CD1c-positive myeloid dendritic cell (primary cell): ENCODE measurements around the gene SLC22A23.

Experiments
- DNase-seq: peaks from one replicate; pipeline ENCODE4 v3.0.0-alpha.2; 2016; ENCODE audit errors: extremely low spot score

Gene SLC22A23

GRCh38 chr6:3335169-3335568, 121.7 kb downstream of the SLC22A23 start:
- DNase-seq: no peak

DNA sequence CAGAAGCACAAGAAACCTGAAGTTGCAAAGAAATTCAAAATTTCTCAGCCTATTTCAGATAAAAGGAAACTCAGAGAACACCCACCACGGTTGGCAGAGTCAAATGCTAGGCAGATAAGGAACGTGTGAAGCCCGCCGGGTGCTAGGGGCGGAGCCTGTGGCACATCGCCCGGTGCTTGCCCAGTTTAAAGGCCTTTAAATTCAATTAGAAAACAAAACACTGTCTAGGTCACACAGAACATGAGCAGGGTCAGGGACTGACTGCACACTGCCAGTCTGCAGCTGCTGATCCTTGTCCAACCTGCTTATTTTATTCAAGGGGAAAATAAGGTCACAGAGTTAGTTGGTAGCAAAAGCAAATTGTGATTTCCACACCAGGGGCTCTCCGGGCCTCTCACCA, 122.3 kb downstream of the SLC22A23 start:
- no peak for DNase-seq

DNA sequence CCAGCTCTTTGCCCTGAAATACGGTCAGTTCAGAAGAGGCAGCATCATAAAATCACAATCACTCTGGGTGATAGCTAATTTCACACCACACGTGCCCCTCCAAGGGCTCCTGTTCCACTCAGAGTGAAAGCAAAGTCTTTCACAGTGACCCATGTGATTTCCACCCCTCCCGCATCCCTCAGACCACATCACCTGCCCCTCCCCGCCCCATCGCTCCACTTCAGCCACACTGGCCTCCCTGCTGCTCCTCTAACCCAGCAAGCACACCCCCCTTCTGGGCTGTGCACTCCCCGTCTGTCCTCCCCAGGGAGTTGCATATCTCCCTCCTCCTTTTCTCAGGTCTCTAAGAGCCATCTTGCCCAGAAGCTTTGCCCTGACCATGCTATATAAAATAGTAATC, 123.6 kb downstream of the SLC22A23 start:
- DNase-seq: no peak

DNA sequence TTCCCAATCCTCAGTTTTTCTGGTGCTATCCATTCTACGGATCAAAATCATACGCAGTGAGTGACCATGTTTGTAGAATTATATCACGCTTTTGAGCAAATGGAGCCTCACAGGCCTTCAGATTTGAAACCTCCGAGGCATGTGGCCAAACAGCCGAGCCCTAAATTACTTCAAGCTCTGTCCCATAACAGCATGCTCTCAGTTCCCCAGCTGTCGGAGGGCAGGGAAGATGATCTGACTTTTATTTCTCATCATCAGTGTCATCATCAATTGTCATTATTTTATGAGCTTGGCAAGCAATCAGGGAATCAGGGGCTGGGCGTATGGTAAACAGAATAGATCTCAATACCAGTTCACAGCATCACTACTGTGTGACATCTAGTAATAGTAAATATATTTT, 124.9 kb downstream of the SLC22A23 start:
- DNase-seq: no peak

GRCh38 chr6:3331494-3331893, 125.4 kb downstream of the SLC22A23 start:
- no peak for DNase-seq

DNA sequence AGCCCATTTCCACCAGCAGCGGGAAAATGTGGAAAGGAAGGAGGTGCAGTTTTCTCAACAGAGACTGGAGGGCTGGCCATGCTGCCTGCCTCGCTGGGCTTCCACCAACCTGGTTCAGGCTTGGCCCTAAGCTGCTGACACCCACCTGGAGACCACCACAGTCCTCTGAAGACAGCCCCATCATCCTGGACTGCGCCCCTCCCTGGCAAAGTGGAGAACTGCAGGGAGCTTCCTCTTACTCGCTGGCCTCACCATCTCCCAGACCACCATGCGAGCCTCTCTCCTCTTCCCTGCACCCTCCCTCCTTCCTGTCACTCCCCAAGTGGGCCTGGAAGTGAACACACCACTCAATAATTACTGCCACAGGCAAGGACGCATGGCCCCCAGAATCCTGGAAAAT, 126.7 kb downstream of the SLC22A23 start:
- no peak for DNase-seq

DNA sequence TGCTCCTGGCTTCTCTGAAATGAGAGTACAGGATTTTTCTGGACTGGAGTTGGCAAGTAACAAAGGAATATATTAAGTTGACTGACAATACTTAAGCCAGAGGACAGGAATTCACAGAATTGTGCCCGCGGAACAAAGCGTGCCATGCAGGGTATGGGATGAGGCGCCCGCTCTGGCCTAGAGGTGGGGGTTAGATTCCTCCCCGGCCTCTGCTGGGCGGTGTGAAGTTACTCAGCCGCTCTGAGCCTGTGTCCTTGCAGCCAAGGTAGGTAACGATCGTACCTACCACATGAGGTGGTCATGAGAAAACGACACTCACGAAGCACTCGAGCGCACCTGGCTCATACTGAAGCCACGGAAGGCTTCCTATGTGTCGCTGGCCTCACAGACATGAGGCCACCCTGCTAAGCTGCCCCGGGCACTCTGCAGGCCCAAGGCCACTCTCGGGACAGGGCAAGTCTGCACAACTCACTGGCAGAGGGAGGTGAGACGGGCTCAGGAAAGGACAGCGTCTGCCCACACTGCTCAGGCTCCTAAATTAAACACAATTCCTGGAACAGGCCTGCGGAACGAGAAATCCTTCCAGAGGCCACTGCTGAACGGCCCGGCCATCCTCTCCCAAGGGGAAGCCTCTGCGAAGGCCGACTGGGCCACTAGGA, 127.3 kb downstream of the SLC22A23 start:
- no peak for DNase-seq

DNA sequence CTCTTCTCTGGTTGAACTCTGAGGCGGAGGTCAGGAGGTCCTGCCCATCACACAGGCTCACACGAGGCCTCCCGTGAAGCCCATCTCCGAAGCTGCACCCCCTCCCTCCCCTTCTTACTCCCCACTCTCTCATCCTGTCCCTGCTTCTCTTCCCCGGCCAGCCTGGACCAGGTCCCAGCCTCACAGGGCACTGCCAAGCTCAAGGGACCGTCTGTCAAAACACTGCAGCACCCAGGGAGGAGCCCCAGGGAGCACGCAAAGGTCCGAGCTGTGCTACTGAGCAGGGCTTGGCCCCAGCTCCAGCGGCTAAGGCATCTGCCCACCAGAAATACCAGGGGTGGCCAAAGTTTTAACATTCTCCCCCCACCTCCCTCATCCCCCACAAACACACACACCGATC, 128.1 kb downstream of the SLC22A23 start:
- no peak for DNase-seq

- DNase-seq: no peak
Measured at GRCh38 chr6:3328145-3328544, 128.7 kb downstream of the SLC22A23 start.

DNA sequence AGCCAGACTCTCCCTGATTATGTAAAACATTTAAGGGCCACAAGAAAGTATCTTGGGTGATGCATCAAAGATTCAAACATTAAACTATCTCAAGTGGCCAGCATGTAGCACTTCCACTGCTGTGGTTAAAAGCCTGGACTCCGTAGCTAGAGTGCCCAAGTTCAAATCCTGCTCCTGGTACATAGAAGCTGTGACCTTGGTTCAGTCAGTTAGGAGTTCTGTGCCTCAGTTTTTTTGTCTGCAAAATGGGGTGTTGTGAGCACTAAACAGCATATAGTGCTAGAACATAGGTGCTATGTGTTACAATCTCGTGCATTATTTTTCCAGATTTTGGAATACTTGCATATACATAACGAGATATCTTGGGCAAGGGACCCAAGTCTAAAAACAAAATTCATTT, 129.4 kb downstream of the SLC22A23 start:
- DNase-seq: no peak

DNA sequence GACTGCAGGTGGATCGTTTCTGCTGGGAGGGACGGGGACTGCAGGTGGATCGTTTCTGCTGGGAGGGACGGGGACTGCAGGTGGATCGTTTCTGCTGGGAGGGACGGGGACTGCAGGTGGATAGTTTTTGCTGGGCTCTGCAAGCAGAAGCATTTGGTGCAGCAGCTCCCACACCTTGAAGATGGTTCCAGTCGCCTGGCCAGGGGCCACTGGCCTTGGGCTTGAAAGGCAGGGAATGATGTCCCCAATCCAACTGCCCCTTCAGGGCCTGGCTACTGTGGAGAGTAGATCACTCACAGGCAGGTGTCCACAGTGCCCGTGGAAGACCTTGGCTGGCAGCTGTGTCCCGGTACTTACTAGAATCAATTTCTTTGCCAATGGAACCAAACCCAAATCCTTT, 129.9 kb downstream of the SLC22A23 start:
- no peak for DNase-seq

DNA sequence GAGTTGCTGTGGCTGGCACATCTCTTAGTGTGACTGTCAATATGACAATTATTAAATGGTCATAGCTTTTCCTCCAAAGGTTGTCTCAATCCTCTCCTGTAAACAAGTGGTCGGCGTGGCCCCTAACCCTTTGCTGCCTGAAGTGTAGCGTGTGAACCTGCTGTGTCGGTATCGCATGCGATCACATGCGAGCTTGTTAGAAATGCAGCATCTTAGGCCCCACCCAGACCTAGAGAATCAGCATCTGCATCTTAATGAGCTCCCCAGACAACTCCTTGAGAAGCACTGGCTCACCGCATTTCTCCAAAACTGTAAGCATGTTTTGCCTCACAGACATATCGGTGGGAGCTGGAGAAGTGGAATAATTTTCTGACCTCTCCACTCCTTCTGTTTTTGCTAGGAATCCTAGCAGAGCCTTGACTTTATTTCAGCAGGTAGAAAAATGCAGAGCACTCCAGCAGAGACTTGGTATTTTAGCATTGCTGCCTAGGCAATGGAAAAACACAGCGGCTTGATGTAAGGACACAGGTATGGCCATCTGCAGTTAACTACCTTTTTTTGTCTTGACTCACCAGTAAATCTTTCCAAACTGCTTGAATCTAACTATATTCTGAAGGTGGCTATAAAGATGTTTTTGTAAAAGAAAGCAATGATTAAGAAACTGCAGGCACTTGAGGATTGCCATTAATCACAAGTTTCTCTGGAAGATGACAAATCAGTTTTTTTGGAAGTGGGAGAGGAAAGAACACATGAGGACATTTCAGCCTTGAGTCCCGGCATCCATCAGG, 130.5 kb downstream of the SLC22A23 start:
- no peak for DNase-seq

DNA sequence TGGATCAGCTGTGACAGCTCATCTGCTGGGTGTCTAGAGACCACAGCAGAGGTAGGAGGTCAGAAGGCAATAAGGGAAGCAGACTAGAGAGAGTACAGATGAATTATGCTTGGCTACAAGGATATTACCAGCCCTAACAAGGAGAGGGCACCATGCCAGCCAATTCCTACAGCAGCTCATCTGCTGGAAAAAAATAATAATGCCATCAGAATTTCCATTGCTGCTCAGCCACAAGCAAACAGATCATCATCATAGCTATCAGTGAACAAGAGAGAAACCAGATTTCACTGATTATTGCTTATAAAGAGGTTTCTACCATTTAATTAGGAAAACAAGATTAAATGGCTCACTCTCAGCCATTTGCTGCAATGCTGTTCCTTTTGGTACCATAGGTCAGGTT, 131.6 kb downstream of the SLC22A23 start:
- no peak for DNase-seq

- peak; percentile 62 for DNase-seq
Measured at GRCh38 chr6:3324262-3324942, 132.4 kb downstream of the SLC22A23 start.

DNA sequence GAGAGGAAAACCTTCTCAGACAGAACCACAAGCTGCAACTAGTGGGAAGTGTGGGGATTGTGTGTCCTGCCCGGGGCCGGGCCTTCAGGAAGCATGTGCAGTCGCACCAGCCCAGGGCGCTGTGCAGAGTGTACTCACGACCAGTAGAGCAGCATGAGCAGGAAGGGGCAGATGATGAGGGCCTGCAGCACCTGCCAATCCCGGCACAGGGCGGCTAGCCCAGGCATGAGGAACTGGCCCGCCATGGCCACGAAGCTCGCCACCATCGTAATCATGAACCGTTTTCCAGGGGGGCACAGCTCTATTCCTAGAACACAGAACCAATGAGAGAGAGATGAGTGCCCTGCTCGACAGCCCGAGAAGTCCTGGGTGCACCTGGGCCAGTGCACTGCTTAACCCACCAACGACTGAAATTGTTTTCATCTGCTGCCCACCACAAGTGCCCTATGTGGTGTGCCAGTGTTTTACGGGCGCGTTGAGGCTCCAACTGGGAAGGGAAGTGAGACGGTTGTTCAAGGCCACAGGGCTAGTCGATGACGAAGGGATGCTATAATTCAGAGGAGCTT, 133.1 kb downstream of the SLC22A23 start:
- DNase-seq: peak; percentile 50

GRCh38 chr6:3323148-3323547, 133.7 kb downstream of the SLC22A23 start:
- no peak for DNase-seq

DNA sequence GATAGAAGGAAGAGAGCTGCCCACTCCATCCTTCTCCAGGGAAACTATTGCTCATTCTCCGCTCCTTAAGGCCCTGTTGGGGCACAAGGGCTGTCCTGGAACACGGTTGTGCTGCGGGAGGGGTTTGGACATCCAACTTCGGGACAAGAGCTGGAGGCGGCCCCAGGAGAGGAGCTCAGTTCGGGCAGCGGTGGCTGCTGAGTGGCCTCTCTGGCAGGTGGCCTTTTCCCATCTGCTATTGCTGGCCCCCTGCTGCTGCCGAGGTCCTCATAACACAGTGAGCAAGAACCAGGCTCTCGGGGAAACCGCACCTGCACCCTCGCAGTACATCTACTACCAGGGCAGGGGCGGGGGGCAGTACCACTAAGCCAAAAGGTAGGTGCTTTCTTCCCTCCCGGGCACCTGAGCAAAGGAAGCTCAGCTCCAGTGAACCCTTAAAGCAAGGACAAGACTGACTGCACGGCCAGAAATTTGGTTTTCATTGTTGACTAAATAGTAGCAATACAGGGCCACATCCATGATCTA, 134.4 kb downstream of the SLC22A23 start:
- DNase-seq: no peak

DNA sequence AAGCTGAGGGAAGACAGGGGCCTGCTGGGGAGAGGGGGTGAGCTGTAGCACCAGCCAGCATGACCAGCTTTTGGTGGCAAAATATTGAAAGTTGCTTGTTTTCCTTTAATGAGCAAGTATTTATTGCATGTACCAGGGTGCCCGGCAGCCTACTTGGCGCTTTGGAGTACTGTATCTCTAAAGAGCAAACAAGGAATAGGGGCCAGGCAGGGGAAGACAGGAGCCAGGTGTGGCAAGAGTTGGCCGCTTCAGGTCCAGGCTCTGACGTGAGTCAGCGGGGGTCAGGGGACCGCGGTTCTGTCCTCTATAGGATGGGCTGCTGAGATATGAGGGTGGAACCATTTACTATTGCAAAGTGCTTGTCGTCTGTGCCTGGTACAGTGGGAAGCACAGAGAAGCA, 135.0 kb downstream of the SLC22A23 start:
- DNase-seq: no peak

- DNase-seq: no peak
Measured at GRCh38 chr6:3321042-3321441, 135.8 kb downstream of the SLC22A23 start.

DNA sequence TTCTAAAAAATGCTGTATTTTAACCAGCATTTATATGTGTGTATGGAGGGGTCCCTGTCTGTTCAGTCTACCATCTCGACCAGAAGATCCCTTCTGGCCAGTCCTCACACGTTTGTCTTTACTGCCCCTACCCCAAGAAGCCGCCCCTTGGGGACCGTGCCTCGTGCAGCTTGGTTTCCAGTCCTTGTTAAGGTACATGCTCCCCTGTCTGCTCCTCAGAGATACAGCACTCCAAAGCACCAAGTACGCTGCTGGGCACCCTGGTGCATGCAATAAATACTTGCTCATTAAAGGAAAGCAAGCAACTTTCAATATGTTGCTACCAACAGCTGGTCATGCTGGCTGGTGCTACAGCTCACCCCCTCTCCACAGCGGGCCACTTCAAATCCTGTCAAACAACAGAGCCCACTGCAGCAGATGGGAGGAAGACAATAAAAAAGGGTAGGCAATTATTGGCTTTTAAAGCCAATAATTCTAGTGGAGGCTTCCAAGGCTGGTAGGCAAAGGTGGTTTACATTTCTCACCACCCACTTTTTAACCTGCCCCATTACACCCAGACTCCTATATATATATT, 136.5 kb downstream of the SLC22A23 start:
- DNase-seq: no peak

DNA sequence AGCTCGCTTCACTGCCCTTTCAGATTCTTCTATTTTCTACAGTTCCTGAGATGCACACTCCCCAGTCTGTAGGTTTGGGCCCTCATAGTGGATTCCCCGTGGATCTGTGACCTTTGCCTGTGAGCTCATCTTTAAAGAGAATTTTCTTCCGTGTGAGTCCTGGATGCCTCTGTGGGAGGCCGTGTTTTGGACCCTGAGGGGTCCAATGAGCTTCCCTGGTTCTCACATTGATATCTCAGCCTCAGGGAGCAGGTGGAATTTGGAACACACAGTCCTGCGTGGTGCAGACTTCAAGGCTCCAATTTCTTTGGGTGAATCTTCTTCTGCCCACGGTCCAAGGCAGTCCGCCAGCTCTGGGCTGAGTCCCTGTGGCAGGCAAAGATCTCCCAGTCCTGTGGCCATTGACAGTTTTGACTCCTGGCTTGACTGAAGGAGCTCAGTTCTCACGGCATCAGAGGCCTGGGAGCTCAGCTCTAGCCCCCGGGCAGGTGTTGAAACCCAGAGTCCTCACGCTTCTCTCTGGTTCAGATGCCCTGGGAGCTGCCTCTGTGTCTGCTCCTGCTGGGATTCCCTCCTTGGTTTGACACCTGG, 137.1 kb downstream of the SLC22A23 start:
- DNase-seq: no peak
